Lower lobe of right lung (tissue), 2 donors: ENCODE data around the gene E2F6. TPM values are rescaled to one million over a fixed set of nuclear protein-coding genes. Genes with fewer than 3 reads are reported as not detected.

ENCODE experiments used
- ATAC-seq, 2 donors: fragments of 200-7000 bp; cut with Tn5 transposase; one replicate each; pipeline ENCODE4 v1.9.1; 2020 to 2022; ENCODE audit warnings: mild to moderate bottlenecking in 2 of 2, moderate library complexity in 2 of 2
- DNase-seq: peaks from one replicate; pipeline ENCODE4 v3.0.0-alpha.2; 2020
- H3K27ac ChIP-seq: fragments of 200-600 bp; one replicate; pipeline ENCODE4 v1.8.0; 2022
- H3K27me3 ChIP-seq: fragments of 200-600 bp; one replicate; pipeline ENCODE4 v1.8.0; 2022; ENCODE audit warnings: low read depth
- H3K36me3 ChIP-seq: fragments of 200-600 bp; one replicate; pipeline ENCODE4 v1.8.0; 2022; ENCODE audit warnings: mild to moderate bottlenecking
- H3K4me1 ChIP-seq: fragments of 200-600 bp; one replicate; pipeline ENCODE4 v1.8.0; 2022
- H3K4me3 ChIP-seq: fragments of 200-600 bp; one replicate; pipeline ENCODE4 v1.8.0; 2022; ENCODE audit warnings: mild to moderate bottlenecking
- H3K9me3 ChIP-seq: fragments of 200-600 bp; one replicate; pipeline ENCODE4 v1.8.0; 2022
- intact Hi-C: fragments of 100-400 bp; cut with DNase I; formaldehyde crosslinking; loops from one replicate; pipeline ENCODE4 v1.11.0; 2022
- total RNA-seq: library from RNA; stranded (reverse); fragmentation: NEBNext Ultra II Directional; extraction: Animal tissue kit (Norgen Biotek cat#: 25700); gene quantifications from one replicate; pipeline ENCODE4 v1.2.1, GENCODE V29; 2021
- TF ChIP-seq, protein P1 (sequence below): fragments of 200-600 bp; IDR thresholded peaks from one replicate; pipeline ENCODE4 v1.8.0; 2022; ENCODE audit warnings: antibody characterized with exemption, mild to moderate bottlenecking
- donor health status: DM: no; HTN: yes; CAD: no; lungs with severe emphysema.

Gene E2F6
- total RNA-seq, 1 donor from 2014 or later = 12.3 TPM

DNA sequence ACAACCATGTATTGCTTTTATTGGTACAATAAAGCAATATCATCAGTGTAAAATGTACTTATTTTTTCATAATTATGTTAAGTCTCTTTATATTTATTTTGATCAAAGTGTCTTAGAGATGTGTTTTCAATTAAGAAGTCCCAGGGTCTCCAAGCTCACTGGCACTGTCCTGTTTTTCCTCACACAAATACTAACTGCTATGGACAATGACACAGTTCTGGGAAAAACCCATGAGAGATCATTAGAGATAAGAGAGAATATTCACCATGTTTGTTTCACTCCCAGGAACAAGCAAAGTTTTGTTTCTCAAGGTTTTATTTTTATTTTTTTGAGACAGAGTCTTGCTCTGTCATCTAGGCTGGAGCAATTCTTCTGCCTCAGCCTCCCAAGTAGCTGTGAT is 38.7 kb downstream of the E2F6 start:
- intact Hi-C loops = no loop called here
- ATAC-seq = no peak
- no peaks in the 10 kb centered on the region for H3K36me3 ChIP-seq
- no peaks in the 10 kb centered on the region for H3K27me3 ChIP-seq
- no peaks in the 10 kb centered on the region for H3K4me1 ChIP-seq
- no peak overlapping the region for H3K27ac ChIP-seq
- no peaks in the 10 kb centered on the region for H3K9me3 ChIP-seq
- no peak overlapping the region for H3K4me3 ChIP-seq
- TF ChIP-seq, protein P1, sequence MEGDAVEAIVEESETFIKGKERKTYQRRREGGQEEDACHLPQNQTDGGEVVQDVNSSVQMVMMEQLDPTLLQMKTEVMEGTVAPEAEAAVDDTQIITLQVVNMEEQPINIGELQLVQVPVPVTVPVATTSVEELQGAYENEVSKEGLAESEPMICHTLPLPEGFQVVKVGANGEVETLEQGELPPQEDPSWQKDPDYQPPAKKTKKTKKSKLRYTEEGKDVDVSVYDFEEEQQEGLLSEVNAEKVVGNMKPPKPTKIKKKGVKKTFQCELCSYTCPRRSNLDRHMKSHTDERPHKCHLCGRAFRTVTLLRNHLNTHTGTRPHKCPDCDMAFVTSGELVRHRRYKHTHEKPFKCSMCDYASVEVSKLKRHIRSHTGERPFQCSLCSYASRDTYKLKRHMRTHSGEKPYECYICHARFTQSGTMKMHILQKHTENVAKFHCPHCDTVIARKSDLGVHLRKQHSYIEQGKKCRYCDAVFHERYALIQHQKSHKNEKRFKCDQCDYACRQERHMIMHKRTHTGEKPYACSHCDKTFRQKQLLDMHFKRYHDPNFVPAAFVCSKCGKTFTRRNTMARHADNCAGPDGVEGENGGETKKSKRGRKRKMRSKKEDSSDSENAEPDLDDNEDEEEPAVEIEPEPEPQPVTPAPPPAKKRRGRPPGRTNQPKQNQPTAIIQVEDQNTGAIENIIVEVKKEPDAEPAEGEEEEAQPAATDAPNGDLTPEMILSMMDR = no peak
- no peak for DNase-seq

DNA sequence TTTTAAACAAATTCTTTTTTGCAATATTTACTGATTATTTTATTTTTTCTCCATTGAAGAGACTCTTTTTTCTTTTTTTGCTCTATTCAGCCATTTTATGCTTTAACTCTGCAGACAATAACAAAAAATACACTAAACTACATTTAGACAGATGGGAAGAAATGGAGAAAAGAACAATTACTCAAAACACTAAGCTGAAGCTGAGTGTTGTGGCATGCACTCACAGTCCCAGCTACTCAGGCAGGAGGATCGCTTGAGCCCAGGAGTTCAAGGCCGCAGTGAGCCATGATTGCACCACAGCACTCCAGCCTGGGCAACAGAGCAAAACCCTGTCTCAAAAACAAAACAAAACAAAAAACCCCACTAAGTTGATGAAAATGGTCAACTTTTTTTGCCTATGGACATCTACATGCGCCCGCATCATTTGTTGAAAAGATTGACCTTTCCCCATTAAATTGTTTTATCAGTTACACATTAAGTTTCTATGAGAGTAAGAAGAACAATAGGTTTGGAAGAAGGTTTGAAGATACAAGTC is 43.0 kb downstream of the E2F6 start:
- no peak for DNase-seq
- ATAC-seq = no peak

DNA sequence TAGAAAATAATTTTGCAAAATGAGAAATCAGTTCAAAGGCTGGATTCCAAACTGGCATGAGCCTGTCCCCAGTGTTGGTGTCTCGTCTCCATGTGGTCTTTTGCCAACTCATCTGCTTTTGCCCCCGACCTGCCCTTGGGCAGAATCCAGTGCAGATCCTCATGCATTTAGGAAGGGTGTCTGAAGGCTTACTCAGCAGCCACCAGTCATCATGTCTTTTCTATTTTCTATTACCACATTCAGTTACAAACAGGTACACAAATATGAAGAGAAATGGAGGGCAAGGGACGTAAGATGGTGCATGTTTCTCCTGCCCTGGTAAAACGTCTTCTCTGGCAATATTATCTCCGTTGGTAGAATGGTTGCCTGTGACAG is 43.5 kb downstream of the E2F6 start:
- ATAC-seq = no peak
- no peaks in the 10 kb centered on the region for H3K27me3 ChIP-seq
- H3K9me3 ChIP-seq = peaks cover 5% of the 10 kb centered on the region
- no peak for DNase-seq
- H3K4me1 ChIP-seq = no peaks in the 10 kb centered on the region
- H3K27ac ChIP-seq = no peak overlapping the region
- TF ChIP-seq, protein P1 = no peak
- no peak overlapping the region for H3K4me3 ChIP-seq
- H3K36me3 ChIP-seq = no peaks in the 10 kb centered on the region
- intact Hi-C loops = no loop called here

More for the DNA sequence above, 43.0 kb downstream of the E2F6 start:
- Histone ChIP-seq H3K36me3 (no peaks in the 10 kb centered on the region), H3K27me3 (no peaks in the 10 kb centered on the region), H3K27ac (no peak overlapping the region), H3K9me3 (peaks cover 3% of the 10 kb centered on the region), H3K4me1 (no peaks in the 10 kb centered on the region), H3K4me3 (no peak overlapping the region)
- TF ChIP-seq, protein P1 = no peak
- intact Hi-C loops = no loop called here

DNA sequence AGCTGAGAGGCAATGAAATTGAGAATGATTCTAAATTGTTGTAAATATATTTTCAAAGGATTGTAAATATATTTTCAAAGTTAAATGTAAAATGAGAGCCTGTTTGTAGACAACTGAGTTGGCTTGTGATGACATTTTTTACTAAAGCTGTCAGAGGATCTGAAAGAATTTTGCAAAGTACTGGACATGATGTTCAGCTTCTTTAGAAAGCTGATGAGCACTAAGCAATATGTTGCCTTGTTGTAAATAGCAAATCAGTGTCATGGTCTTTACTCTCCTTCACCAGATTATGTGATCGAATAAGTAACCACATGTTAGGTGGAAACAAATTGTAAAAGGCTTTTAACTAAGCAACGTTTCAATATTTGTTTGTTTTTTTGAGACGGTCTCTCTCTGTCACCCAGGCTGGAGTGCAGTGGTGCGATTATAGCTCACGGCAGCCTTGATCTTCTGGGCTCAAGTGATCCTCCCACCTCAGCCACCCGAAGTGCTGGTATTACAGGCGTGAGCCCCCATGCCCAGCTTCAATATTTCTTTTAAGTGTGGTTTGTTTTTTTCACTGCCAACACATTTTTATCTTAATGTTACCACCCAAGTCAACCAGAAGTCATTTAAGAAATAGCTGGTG is 44.0 kb downstream of the E2F6 start:
- no peaks in the 10 kb centered on the region for H3K27me3 ChIP-seq

DNA sequence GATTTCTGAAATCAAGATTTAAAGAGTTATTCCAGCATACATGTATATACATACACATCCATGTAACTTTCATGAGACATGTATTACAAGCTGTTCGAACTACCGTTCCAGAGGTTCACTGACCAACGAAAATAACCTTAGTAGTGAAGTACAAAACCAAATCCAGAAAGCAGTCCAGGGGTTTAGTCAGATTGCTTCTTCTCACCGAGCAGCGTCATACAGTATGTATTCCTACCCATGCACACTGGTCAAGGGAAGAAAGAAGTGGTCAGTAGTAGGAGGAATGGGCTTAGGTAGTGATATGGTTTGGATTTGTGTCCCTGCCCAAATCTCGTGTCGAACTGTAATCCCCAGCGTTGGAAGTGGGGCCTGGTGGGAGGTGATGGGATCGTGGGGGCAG is 45.3 kb downstream of the E2F6 start:
- no peak overlapping the region for H3K27ac ChIP-seq
- H3K4me1 ChIP-seq = no peaks in the 10 kb centered on the region
- no peaks in the 10 kb centered on the region for H3K27me3 ChIP-seq
- H3K4me3 ChIP-seq = no peak overlapping the region
- DNase-seq (no peak), ATAC-seq (no peak)
- TF ChIP-seq, protein P1 = no peak
- H3K9me3 ChIP-seq = peaks cover 5% of the 10 kb centered on the region
- H3K36me3 ChIP-seq = no peaks in the 10 kb centered on the region
- intact Hi-C loops = no loop called here

More for the DNA sequence above, 44.0 kb downstream of the E2F6 start:
- ATAC-seq = no peak
- intact Hi-C loops = no loop called here
- Histone ChIP-seq H3K4me3 (no peak overlapping the region), H3K9me3 (peaks cover 5% of the 10 kb centered on the region), H3K4me1 (no peaks in the 10 kb centered on the region), H3K36me3 (no peaks in the 10 kb centered on the region), H3K27ac (no peak overlapping the region)
- TF ChIP-seq, protein P1 = no peak
- DNase-seq = no peak
